Gastroesophageal sphincter (tissue), 3 donors: ENCODE data around the gene MMP17.

Source experiments
- EP300 ChIP-seq: sonication (generic); formaldehyde crosslinking; IDR thresholded peaks from one replicate; pipeline ENCODE4 v1.6.1; 2017; ENCODE audit warnings: antibody characterized with exemption, mild to moderate bottlenecking
- POLR2A ChIP-seq, 2 donors: fragments of 450-650 bp; IDR thresholded peaks; one replicate each; pipeline ENCODE4 v1.6.1; 2017; ENCODE audit warnings: antibody characterized with exemption in 2 of 2, mild to moderate bottlenecking in 2 of 2, moderate library complexity in 1 of 2
- POLR2AphosphoS5 ChIP-seq: sonication (generic); formaldehyde crosslinking; IDR thresholded peaks from one replicate; pipeline ENCODE4 v1.6.1; 2017; ENCODE audit warnings: antibody characterized with exemption
- TF ChIP-seq, protein P1 (sequence below), 4 experiments: fragments of 200-600 bp in 2 of 4; fragments of 450-650 bp in 2 of 4; sonication (generic) in 1 of 4; IDR thresholded peaks; one replicate each; pipeline ENCODE4 v1.5.1; 2017 to 2019; ENCODE audit warnings: antibody characterized with exemption in 4 of 4, mild to moderate bottlenecking in 2 of 4, moderate library complexity in 2 of 4

DNA sequence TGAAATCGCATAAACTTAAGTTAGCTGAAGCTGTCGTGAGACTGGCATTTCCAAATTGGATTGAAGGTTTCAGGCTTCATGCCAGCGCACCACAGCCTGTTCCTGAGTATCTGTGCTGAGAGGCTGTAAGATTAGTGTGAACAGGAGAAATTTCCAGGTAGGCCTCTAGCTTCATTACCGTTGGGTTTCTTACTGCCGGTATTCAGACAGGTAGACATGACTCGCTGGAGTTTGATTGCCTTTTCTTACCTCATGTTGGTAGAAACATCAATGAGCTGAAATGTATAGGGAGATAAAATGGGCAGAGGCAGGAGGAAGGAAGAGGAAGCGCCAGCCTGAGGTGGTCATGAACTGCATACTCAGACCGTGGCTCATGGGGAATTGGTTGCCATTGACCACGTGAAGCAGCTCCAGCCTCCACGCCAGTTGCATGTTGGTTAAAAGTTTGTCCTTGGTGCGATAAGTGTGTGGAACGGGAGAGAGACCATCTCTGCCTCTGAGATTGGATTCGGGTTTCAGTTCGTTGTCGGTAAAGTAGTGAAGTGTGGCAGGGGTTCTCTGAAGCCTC, 42.3 kb upstream of the MMP17 start:
- TF ChIP-seq, protein P1, sequence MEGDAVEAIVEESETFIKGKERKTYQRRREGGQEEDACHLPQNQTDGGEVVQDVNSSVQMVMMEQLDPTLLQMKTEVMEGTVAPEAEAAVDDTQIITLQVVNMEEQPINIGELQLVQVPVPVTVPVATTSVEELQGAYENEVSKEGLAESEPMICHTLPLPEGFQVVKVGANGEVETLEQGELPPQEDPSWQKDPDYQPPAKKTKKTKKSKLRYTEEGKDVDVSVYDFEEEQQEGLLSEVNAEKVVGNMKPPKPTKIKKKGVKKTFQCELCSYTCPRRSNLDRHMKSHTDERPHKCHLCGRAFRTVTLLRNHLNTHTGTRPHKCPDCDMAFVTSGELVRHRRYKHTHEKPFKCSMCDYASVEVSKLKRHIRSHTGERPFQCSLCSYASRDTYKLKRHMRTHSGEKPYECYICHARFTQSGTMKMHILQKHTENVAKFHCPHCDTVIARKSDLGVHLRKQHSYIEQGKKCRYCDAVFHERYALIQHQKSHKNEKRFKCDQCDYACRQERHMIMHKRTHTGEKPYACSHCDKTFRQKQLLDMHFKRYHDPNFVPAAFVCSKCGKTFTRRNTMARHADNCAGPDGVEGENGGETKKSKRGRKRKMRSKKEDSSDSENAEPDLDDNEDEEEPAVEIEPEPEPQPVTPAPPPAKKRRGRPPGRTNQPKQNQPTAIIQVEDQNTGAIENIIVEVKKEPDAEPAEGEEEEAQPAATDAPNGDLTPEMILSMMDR (IDR thresholded peaks at IDR 0.05) = no peak
- TF ChIP-seq EP300 (no peak), POLR2AphosphoS5 (no peak), POLR2A (IDR thresholded peaks at IDR 0.05) (no peak)
